K562 (cell line): ENCODE measurements around the gene ZNF358. TPM values are rescaled to one million over a fixed set of nuclear protein-coding genes. Genes with fewer than 3 reads are reported as not detected.

Experiments used
- ATAC-seq: fragments of 200-7000 bp; cut with Tn5 transposase; 3 replicates; pipeline ENCODE4 v1.9.1; 2020; ENCODE audit warnings: moderate library complexity
- BruUV-seq: library from RNA; stranded (reverse); fragments of 400-500 nt; replicated peaks from 2 replicates; lab custom pipeline; 2021; lab: Mats Ljungman, UMichigan
- CTCF ChIA-PET: fragments of 300-600 bp; formaldehyde crosslinking; extraction: SDS; loops from one replicate; lab custom pipeline; 2021; ENCODE audit warnings: low intra/inter-chr PET ratio; lab: Yijun Ruan, JAX
- POLR2A ChIA-PET: fragments of 300-600, 350-650 bp; sonication (Branson Sonifier 250); formaldehyde crosslinking; extraction: SDS; loops from one replicate; lab custom pipeline; 2021; ENCODE audit warnings: antibody characterized with exemption, inconsistent platforms; lab: Yijun Ruan, JAX
- DNase-seq, 4 experiments: peaks; one replicate each; pipeline versions ENCODE4 v3.0.0 to v3.0.0-alpha.2; 2011 to 2018; ENCODE audit warnings: low spot score in 3 of 4, mixed read lengths in 3 of 4; ENCODE audit errors: extremely low read depth in 1 of 4
- FAIRE-seq: peaks from 2 replicates; lab custom pipeline; 2011; peaks lifted over from hg19 to GRCh38; lab: Jason Lieb, UNC
- H2AFZ ChIP-seq: 2 replicates; pipeline ENCODE4 v1.6.0; 2011; ENCODE audit warnings: low read depth, low read length, control low read depth, inconsistent platforms
- H3K27ac ChIP-seq: fragments of 200-600 bp; 3 replicates; pipeline ENCODE4 v1.8.0; 2011; ENCODE audit warnings: low read depth, mild to moderate bottlenecking, control low read depth, inconsistent platforms, low read length, moderate library complexity, mixed read lengths; ENCODE audit errors: extremely low read depth
- H3K27me3 ChIP-seq, 2 experiments: fragments of 300-600 bp in 1 of 2; 2 replicates in 1 of 2; 3 replicates in 1 of 2; pipeline versions ENCODE4 v1.6.0 to v1.8.0; 2011; ENCODE audit warnings: inconsistent platforms in 2 of 2, low read length in 2 of 2, mild to moderate bottlenecking in 1 of 2, mixed read lengths in 1 of 2, moderate library complexity in 1 of 2; ENCODE audit not compliant: control insufficient read depth in 2 of 2, insufficient read depth in 2 of 2
- H3K36me3 ChIP-seq: fragments of 300-600 bp; 3 replicates; pipeline ENCODE4 v1.8.0; 2011; ENCODE audit warnings: mild to moderate bottlenecking, low read length, inconsistent platforms; ENCODE audit not compliant: control insufficient read depth, insufficient read depth
- H3K4me1 ChIP-seq, 2 experiments: fragments of 200-600 bp in 1 of 2; replicated peaks in 1 of 2; 2 replicates in 1 of 2; 3 replicates in 1 of 2; pipeline versions ENCODE4 v1.5.1 to v1.8.0; 2011; ENCODE audit warnings: inconsistent platforms in 2 of 2, low read length in 2 of 2, mild to moderate bottlenecking in 1 of 2, mixed read lengths in 1 of 2, moderate library complexity in 1 of 2; ENCODE audit not compliant: control insufficient read depth in 2 of 2, insufficient read depth in 2 of 2
- H3K4me2 ChIP-seq: 2 replicates; pipeline ENCODE4 v1.6.1; 2011; ENCODE audit warnings: low read length, control low read depth, inconsistent platforms, mixed read lengths; ENCODE audit not compliant: insufficient read depth
- H3K4me3 ChIP-seq: fragments of 200-600 bp; sonication (generic), shearing (Covaris generic); 2 replicates; pipeline ENCODE4 v1.5.1; 2016; ENCODE audit warnings: control low read depth, inconsistent platforms
- H3K79me2 ChIP-seq: fragments of 200-600 bp; 3 replicates; pipeline ENCODE4 v1.8.0; 2011; ENCODE audit warnings: low read length, inconsistent platforms; ENCODE audit not compliant: control insufficient read depth, insufficient read depth
- H3K9ac ChIP-seq, 2 experiments: 2 replicates each; pipeline versions ENCODE4 v1.6.0 to v1.6.1; 2011; ENCODE audit warnings: low read depth in 2 of 2, low read length in 2 of 2, control low read depth in 1 of 2, inconsistent platforms in 1 of 2, mild to moderate bottlenecking in 1 of 2, mixed read lengths in 1 of 2; ENCODE audit not compliant: insufficient read depth in 1 of 2
- H3K9me1 ChIP-seq: one replicate; pipeline ENCODE4 v1.6.0; 2011; ENCODE audit warnings: inconsistent platforms, mild to moderate bottlenecking, low read length, moderate library complexity; ENCODE audit not compliant: control insufficient read depth, insufficient read depth
- H3K9me3 ChIP-seq: replicated peaks from 2 replicates; pipeline ENCODE4 v1.5.1; 2011; ENCODE audit warnings: low read depth, low read length, inconsistent platforms; ENCODE audit not compliant: control insufficient read depth, insufficient read depth
- H4K20me1 ChIP-seq: replicated peaks from 2 replicates; pipeline ENCODE4 v1.6.1; 2011; ENCODE audit warnings: low read length, inconsistent platforms, mixed read lengths; ENCODE audit not compliant: control insufficient read depth, insufficient read depth
- CBFB ChIP-seq: sonication (generic); formaldehyde crosslinking; IDR thresholded peaks from 2 replicates; pipeline ENCODE4 v1.4.0; 2020; ENCODE audit warnings: mild to moderate bottlenecking, missing genetic modification reagents
- NELFE ChIP-seq: IDR thresholded peaks from 2 replicates; pipeline ENCODE4 v1.6.1; 2011; ENCODE audit warnings: mild to moderate bottlenecking; ENCODE audit not compliant: insufficient read depth, insufficient read length
- PRPF4 ChIP-seq: fragments of 200-400 bp; formaldehyde crosslinking; IDR thresholded peaks from one replicate; pipeline ENCODE4 v1.6.1; 2017; ENCODE audit warnings: low read length, low read depth, mild to moderate bottlenecking; ENCODE audit not compliant: insufficient read depth, poor library complexity, severe bottlenecking
- WGBS: fragments of 100-300 bp; shearing (Covaris generic); methylation state at CpG from one replicate; pipeline ENCODE4 v1.1.6; 2016; ENCODE audit warnings: low coverage, mixed read lengths; ENCODE audit not compliant: insufficient coverage; ENCODE audit errors: missing lambda C conversion rate; 5-methylcytosine and 5-hydroxymethylcytosine counted together
- in situ Hi-C: fragments of 300-500 bp; cut with MboI; formaldehyde crosslinking; loops from 4 replicates; pipeline ENCODE4 v1.15.0; 2018; ENCODE audit warnings: inconsistent platforms, mixed read lengths
- intact Hi-C: fragments of 100-400 bp; cut with micrococcal nuclease; formaldehyde crosslinking; loops from 2 replicates; pipeline ENCODE4 v1.14.2; 2022
- polyA plus RNA-seq, 8 experiments: library from polyadenylated mRNA; depleted of rRNA in 4 of 8; stranded (reverse) in 5 of 8; unstranded in 3 of 8; fragments of >200 nt; fragmentation: Nextera tagmentation in 2 of 8; fragmentation: Illumina TruSeq in 1 of 8; extraction: Ambion mirVana in 2 of 8; extraction: Trizol in 1 of 8; gene quantifications; 2 replicates each; pipeline versions ENCODE4 v1.2.1 to v1.2.3, GENCODE V29; 2011 to 2014; ENCODE audit warnings: inconsistent platforms in 1 of 8, missing spikeins in 1 of 8
- total RNA-seq, 7 experiments: library from RNA; depleted of rRNA in 6 of 7; stranded (reverse); fragments of >200 nt in 6 of 7; fragmentation: Illumina TruSeq in 2 of 7; extraction: Trizol in 2 of 7; gene quantifications; 2 replicates each; pipeline versions ENCODE4 v1.2.1 to v1.2.3, GENCODE V29; 2011 to 2021; ENCODE audit warnings: low replicate concordance in 1 of 7
- TF ChIP-seq, protein P1 (sequence below): sonication (generic); formaldehyde crosslinking; IDR thresholded peaks from 2 replicates; pipeline ENCODE4 v1.8.1; 2023; ENCODE audit warnings: missing genetic modification reagents, mild to moderate bottlenecking, borderline replicate concordance
- TF ChIP-seq, protein P2 (sequence below), 2 experiments: fragments of 450-650 bp; formaldehyde crosslinking in 1 of 2; IDR thresholded peaks; 2 replicates each; pipeline versions ENCODE4 v1.4.0 to v1.6.1; 2014 to 2020; ENCODE audit warnings: mild to moderate bottlenecking in 2 of 2, borderline replicate concordance in 1 of 2, low read depth in 1 of 2

Gene ZNF358
- total and polyA plus RNA-seq, 9 of the 15 experiments (the other 6 are each of a cell fraction or from before 2014, with no cell fraction given) = 0.04 to 17.2 (median 4.9) TPM

DNA sequence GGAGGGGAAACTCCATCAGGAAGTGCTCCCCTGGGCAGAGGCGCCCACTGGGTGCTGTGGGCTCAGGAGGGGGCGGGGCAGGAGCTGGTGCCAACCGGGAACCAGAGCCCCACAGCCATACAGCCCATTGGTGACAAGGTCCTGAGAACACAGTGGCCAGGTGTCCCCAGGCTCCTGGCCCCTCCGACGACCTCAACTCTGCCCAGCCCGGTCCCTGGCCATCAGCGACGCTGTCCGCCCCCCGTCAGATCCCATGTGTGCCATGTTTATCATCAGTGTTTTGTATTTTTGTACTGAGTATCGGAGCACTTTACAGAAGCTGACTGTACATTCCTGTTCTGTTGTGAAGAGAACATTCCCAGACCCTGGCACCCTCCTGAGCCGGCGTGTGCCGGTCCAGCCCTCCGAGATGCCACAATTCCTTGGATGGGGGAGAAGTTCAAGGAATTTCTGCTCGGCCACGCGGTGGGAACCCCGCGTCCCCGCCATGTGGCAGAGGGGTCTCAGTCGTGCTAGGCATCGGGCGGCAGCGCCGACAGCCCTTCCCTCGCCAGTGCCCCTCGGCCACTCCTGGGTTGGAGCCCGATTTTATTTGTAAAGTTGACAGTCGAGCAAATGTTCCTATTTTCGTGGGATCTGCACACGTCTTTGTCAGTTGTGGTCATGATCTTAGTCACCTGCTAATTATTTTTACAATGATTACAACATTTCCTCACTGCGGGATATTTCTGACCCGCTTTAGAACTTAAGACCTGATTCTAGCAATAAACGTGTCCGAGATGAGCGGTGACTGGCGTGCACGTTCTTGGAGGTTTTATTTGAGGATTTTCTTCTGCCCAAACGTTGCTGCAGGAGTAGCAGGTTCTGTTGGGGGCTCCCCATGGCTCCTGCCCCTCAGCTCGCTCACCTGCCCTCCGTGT is 43.9 kb upstream of the ZNF358 start:
- H3K9ac ChIP-seq = peak overlapping the region in 1 of 2 experiments; percentile 52; a peak in 1 of 4 replicates
- in situ Hi-C loops (no loop called here), intact Hi-C loops (no loop called here)
- ATAC-seq (no peak), FAIRE-seq (no peak), DNase-seq (no peak)
- no peaks in the 10 kb centered on the region for H4K20me1 ChIP-seq
- H3K27me3 ChIP-seq = no peaks in the 10 kb centered on the region
- peaks cover 3% of the 10 kb centered on the region for H3K9me1 ChIP-seq
- H3K27ac ChIP-seq = no peak overlapping the region
- 74% methylated on average over 38 of the region's 42 CpGs for WGBS
- CTCF ChIA-PET = no interaction called here
- H3K9me3 ChIP-seq = no peaks in the 10 kb centered on the region
- H3K4me3 ChIP-seq = no peak overlapping the region
- POLR2A ChIA-PET = interaction anchor here (0.7 kb wide), 1 partner anchor 51 kb away, joined by 3 read pairs; the partner anchor contains the start of gene MCOLN1
- H3K36me3 ChIP-seq = 0 out of 3 replicates have a peak, but pooled peaks cover 2% of the 10 kb centered on the region
- H3K4me2 ChIP-seq = no peak overlapping the region
- H3K79me2 ChIP-seq = no peaks in the 10 kb centered on the region
- no peak overlapping the region for H2AFZ ChIP-seq
- BruUV-seq = no TSS peak
- peaks cover 0 to 15% of the 10 kb centered on the region in 2 experiments; a peak in 1 of 5 replicates for H3K4me1 ChIP-seq
- no peak for TF ChIP-seq CBFB (CRISPR knock-in tag)
- TF ChIP-seq, protein P1, sequence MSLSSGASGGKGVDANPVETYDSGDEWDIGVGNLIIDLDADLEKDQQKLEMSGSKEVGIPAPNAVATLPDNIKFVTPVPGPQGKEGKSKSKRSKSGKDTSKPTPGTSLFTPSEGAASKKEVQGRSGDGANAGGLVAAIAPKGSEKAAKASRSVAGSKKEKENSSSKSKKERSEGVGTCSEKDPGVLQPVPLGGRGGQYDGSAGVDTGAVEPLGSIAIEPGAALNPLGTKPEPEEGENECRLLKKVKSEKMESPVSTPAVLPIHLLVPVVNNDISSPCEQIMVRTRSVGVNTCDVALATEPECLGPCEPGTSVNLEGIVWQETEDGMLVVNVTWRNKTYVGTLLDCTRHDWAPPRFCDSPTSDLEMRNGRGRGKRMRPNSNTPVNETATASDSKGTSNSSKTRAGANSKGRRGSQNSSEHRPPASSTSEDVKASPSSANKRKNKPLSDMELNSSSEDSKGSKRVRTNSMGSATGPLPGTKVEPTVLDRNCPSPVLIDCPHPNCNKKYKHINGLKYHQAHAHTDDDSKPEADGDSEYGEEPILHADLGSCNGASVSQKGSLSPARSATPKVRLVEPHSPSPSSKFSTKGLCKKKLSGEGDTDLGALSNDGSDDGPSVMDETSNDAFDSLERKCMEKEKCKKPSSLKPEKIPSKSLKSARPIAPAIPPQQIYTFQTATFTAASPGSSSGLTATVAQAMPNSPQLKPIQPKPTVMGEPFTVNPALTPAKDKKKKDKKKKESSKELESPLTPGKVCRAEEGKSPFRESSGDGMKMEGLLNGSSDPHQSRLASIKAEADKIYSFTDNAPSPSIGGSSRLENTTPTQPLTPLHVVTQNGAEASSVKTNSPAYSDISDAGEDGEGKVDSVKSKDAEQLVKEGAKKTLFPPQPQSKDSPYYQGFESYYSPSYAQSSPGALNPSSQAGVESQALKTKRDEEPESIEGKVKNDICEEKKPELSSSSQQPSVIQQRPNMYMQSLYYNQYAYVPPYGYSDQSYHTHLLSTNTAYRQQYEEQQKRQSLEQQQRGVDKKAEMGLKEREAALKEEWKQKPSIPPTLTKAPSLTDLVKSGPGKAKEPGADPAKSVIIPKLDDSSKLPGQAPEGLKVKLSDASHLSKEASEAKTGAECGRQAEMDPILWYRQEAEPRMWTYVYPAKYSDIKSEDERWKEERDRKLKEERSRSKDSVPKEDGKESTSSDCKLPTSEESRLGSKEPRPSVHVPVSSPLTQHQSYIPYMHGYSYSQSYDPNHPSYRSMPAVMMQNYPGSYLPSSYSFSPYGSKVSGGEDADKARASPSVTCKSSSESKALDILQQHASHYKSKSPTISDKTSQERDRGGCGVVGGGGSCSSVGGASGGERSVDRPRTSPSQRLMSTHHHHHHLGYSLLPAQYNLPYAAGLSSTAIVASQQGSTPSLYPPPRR (CRISPR knock-in tag) = no peak
- no peak for TF ChIP-seq PRPF4
- TF ChIP-seq NELFE = no peak
- TF ChIP-seq, protein P2, sequence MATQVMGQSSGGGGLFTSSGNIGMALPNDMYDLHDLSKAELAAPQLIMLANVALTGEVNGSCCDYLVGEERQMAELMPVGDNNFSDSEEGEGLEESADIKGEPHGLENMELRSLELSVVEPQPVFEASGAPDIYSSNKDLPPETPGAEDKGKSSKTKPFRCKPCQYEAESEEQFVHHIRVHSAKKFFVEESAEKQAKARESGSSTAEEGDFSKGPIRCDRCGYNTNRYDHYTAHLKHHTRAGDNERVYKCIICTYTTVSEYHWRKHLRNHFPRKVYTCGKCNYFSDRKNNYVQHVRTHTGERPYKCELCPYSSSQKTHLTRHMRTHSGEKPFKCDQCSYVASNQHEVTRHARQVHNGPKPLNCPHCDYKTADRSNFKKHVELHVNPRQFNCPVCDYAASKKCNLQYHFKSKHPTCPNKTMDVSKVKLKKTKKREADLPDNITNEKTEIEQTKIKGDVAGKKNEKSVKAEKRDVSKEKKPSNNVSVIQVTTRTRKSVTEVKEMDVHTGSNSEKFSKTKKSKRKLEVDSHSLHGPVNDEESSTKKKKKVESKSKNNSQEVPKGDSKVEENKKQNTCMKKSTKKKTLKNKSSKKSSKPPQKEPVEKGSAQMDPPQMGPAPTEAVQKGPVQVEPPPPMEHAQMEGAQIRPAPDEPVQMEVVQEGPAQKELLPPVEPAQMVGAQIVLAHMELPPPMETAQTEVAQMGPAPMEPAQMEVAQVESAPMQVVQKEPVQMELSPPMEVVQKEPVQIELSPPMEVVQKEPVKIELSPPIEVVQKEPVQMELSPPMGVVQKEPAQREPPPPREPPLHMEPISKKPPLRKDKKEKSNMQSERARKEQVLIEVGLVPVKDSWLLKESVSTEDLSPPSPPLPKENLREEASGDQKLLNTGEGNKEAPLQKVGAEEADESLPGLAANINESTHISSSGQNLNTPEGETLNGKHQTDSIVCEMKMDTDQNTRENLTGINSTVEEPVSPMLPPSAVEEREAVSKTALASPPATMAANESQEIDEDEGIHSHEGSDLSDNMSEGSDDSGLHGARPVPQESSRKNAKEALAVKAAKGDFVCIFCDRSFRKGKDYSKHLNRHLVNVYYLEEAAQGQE (IDR thresholded peaks at IDR 0.05; ENCODE audit: borderline replicate concordance) = no peak
- TF ChIP-seq, protein P2 (CRISPR knock-in tag; IDR thresholded peaks at IDR 0.05; ENCODE audit: low read depth) = no peak
